Neural progenitor cell (in vitro differentiated cells): Measurements from ENCODE around the gene RAPGEF4. TPM values are rescaled to one million over a fixed set of nuclear protein-coding genes. Genes with fewer than 3 reads are reported as not detected.

Source experiments
- DNase-seq: peaks from one replicate; pipeline ENCODE4 v3.0.0-alpha.2; 2016; ENCODE audit warnings: low spot score
- H2AFZ ChIP-seq: fragments of 200-600 bp; sonication (generic); replicated peaks from 2 replicates; pipeline ENCODE4 v1.6.1; 2016; ENCODE audit warnings: antibody characterized with exemption
- H3F3A ChIP-seq: fragments of 200-600 bp; sonication (generic); 2 replicates; pipeline ENCODE4 v1.6.1; 2016; ENCODE audit warnings: antibody characterized with exemption, low read depth
- H3K27ac ChIP-seq: fragments of 200-600 bp; sonication (generic); 2 replicates; pipeline ENCODE4 v1.5.1; 2016; ENCODE audit warnings: mild to moderate bottlenecking
- H3K27me3 ChIP-seq: fragments of 200-600 bp; sonication (generic); 2 replicates; pipeline ENCODE4 v1.6.1; 2016; ENCODE audit warnings: mild to moderate bottlenecking, moderate library complexity
- H3K36me3 ChIP-seq: fragments of 200-600 bp; sonication (generic); 2 replicates; pipeline ENCODE4 v1.5.1; 2016
- H3K4me1 ChIP-seq: fragments of 200-600 bp; sonication (generic); 2 replicates; pipeline ENCODE4 v1.6.1; 2016; ENCODE audit warnings: mixed run types
- H3K4me2 ChIP-seq: fragments of 200-600 bp; sonication (generic); 2 replicates; pipeline ENCODE4 v1.6.1; 2016
- H3K4me3 ChIP-seq: fragments of 200-600 bp; sonication (generic); 2 replicates; pipeline ENCODE4 v1.5.1; 2016
- H3K79me2 ChIP-seq: fragments of 200-600 bp; sonication (generic); 2 replicates; pipeline ENCODE4 v1.6.1; 2016; ENCODE audit warnings: low read depth
- H3K9ac ChIP-seq: fragments of 200-600 bp; sonication (generic); 2 replicates; pipeline ENCODE4 v1.6.1; 2016
- H3K9me3 ChIP-seq: fragments of 200-600 bp; sonication (generic); 2 replicates; pipeline ENCODE4 v1.5.1; 2016; ENCODE audit warnings: low read depth
- H4K20me1 ChIP-seq: fragments of 200-600 bp; sonication (generic); 2 replicates; pipeline ENCODE4 v1.6.1; 2016; ENCODE audit warnings: low read depth
- H3K27ac Mint-ChIP-seq: 3 replicates; pipeline ENCODE4 v1.8.0; 2021; ENCODE audit warnings: mixed read lengths
- H3K27me3 Mint-ChIP-seq: 2 replicates; pipeline ENCODE4 v1.8.0; 2022; ENCODE audit warnings: low read depth, mild to moderate bottlenecking, inconsistent platforms, moderate library complexity, mixed read lengths; ENCODE audit not compliant: insufficient read depth
- H3K36me3 Mint-ChIP-seq: 3 replicates; pipeline ENCODE4 v1.8.0; 2021; ENCODE audit warnings: mixed read lengths
- H3K4me1 Mint-ChIP-seq: 3 replicates; pipeline ENCODE4 v1.8.0; 2021; ENCODE audit warnings: mixed read lengths
- H3K4me3 Mint-ChIP-seq: 3 replicates; pipeline ENCODE4 v1.8.0; 2021; ENCODE audit warnings: mild to moderate bottlenecking, moderate library complexity, mixed read lengths
- H3K9me3 Mint-ChIP-seq: 3 replicates; pipeline ENCODE4 v1.8.0; 2020; ENCODE audit warnings: mixed read lengths
- CTCF ChIP-seq: fragments of 200-600 bp; sonication (generic); IDR thresholded peaks from 2 replicates; pipeline ENCODE4 v1.5.1; 2017; ENCODE audit warnings: antibody characterized with exemption, mild to moderate bottlenecking
- EZH2 ChIP-seq: fragments of 200-600 bp; sonication (generic); IDR thresholded peaks from 2 replicates; pipeline ENCODE4 v1.6.1; 2017; ENCODE audit warnings: antibody characterized with exemption, mild to moderate bottlenecking, moderate library complexity
- EZH2phosphoT487 ChIP-seq: fragments of 200-600 bp; sonication (generic); IDR thresholded peaks from 2 replicates; pipeline ENCODE4 v1.6.1; 2017; ENCODE audit warnings: antibody characterized with exemption
- total RNA-seq: library from RNA; depleted of rRNA; stranded (reverse); fragments of >200 nt; gene quantifications from 2 replicates; pipeline ENCODE4 v1.2.3, GENCODE V29; 2015; ENCODE audit warnings: low replicate concordance

Gene RAPGEF4
- total RNA-seq, 1 donor from 2014 or later: 1.8 TPM

GRCh38 chr2:172925600-172925999 is 190.0 kb downstream of the RAPGEF4 start:
- Mint-ChIP-seq H3K4me1 (peaks cover 10% of the 10 kb centered on the region), H3K27ac (no peak overlapping the region), H3K9me3 (no peaks in the 10 kb centered on the region), H3K27me3 (no peaks in the 10 kb centered on the region), H3K36me3 (no peaks in the 10 kb centered on the region), H3K4me3 (no peak overlapping the region)
- Histone ChIP-seq H3K27ac (no peak overlapping the region), H3K4me2 (no peak overlapping the region), H3K36me3 (no peaks in the 10 kb centered on the region), H3K9me3 (no peaks in the 10 kb centered on the region), H3K27me3 (no peaks in the 10 kb centered on the region), H3K9ac (no peak overlapping the region), H3F3A (peaks cover 6% of the 10 kb centered on the region), H2AFZ (no peak overlapping the region), H3K4me1 (peaks cover 9% of the 10 kb centered on the region), H3K4me3 (no peak overlapping the region), H4K20me1 (no peaks in the 10 kb centered on the region), H3K79me2 (no peaks in the 10 kb centered on the region)
- no peak for DNase-seq
- no peak for TF ChIP-seq EZH2
- no peak for TF ChIP-seq CTCF
- no peak for TF ChIP-seq EZH2phosphoT487

GRCh38 chr2:172926785-172927640 is 191.4 kb downstream of the RAPGEF4 start:
- Mint-ChIP-seq H3K27ac (no peak overlapping the region), H3K36me3 (no peaks in the 10 kb centered on the region), H3K4me3 (no peak overlapping the region), H3K27me3 (peaks cover 2% of the 10 kb centered on the region), H3K9me3 (no peaks in the 10 kb centered on the region), H3K4me1 (peaks cover 20% of the 10 kb centered on the region)
- H3K4me3 ChIP-seq: no peak overlapping the region
- H3K36me3 ChIP-seq: no peaks in the 10 kb centered on the region
- no peak overlapping the region for H2AFZ ChIP-seq
- H3K9ac ChIP-seq: no peak overlapping the region
- no peak overlapping the region for H3K27ac ChIP-seq
- TF ChIP-seq EZH2phosphoT487: no peak
- TF ChIP-seq CTCF: no peak
- no peak for TF ChIP-seq EZH2
- peaks cover 20% of the 10 kb centered on the region for H3K4me1 ChIP-seq
- no peaks in the 10 kb centered on the region for H3K9me3 ChIP-seq
- DNase-seq: no peak
- H4K20me1 ChIP-seq: no peaks in the 10 kb centered on the region
- no peaks in the 10 kb centered on the region for H3K27me3 ChIP-seq
- H3K4me2 ChIP-seq: no peak overlapping the region
- no peaks in the 10 kb centered on the region for H3K79me2 ChIP-seq
- H3F3A ChIP-seq: peaks cover 15% of the 10 kb centered on the region

- H3K4me1 ChIP-seq: peaks cover 20% of the 10 kb centered on the region
- no peaks in the 10 kb centered on the region for H3K79me2 ChIP-seq
- Mint-ChIP-seq H3K36me3 (no peaks in the 10 kb centered on the region), H3K4me1 (peaks cover 23% of the 10 kb centered on the region), H3K9me3 (no peaks in the 10 kb centered on the region), H3K4me3 (no peak overlapping the region), H3K27ac (no peak overlapping the region), H3K27me3 (peaks cover 2% of the 10 kb centered on the region)
- H3K27me3 ChIP-seq: no peaks in the 10 kb centered on the region
- H2AFZ ChIP-seq: no peak overlapping the region
- peaks cover 15% of the 10 kb centered on the region for H3F3A ChIP-seq
- no peak for DNase-seq
- H3K4me2 ChIP-seq: no peak overlapping the region
- no peak overlapping the region for H3K9ac ChIP-seq
- TF ChIP-seq EZH2phosphoT487 (no peak), CTCF (no peak)
- no peak overlapping the region for H3K4me3 ChIP-seq
- no peaks in the 10 kb centered on the region for H4K20me1 ChIP-seq
- no peaks in the 10 kb centered on the region for H3K36me3 ChIP-seq
- no peaks in the 10 kb centered on the region for H3K9me3 ChIP-seq
- no peak overlapping the region for H3K27ac ChIP-seq
These were observed 192.2 kb downstream of the RAPGEF4 start for GRCh38 chr2:172927641-172928357.
